IMR-90 (cell line): ENCODE results near the gene GOLGA6L2. TPM values are rescaled to one million over a fixed set of nuclear protein-coding genes. Genes with fewer than 3 reads are reported as not detected.
"Not testable (repeated sequence)": the region's sequence is repeated elsewhere in the genome, so short reads cannot be mapped to it uniquely, and the experiment has no call there.

Source experiments
- ATAC-seq: fragments of 200-7000 bp; cut with Tn5 transposase; 2 replicates; pipeline ENCODE4 v1.9.1; 2020; ENCODE audit warnings: low read depth, mild to moderate bottlenecking, moderate library complexity
- BruUV-seq: library from RNA; stranded (reverse); fragments of 400-500 nt; replicated peaks from 2 replicates; lab custom pipeline; 2021; lab: Mats Ljungman, UMichigan
- CTCF ChIA-PET: fragments of 300-600 bp; formaldehyde crosslinking; extraction: SDS; loops from one replicate; lab custom pipeline; 2021; ENCODE audit warnings: antibody characterized with exemption; lab: Yijun Ruan, JAX
- POLR2A ChIA-PET: fragments of 300-600 bp; sonication (Branson Sonifier 250); formaldehyde crosslinking; loops from one replicate; lab custom pipeline; 2022; ENCODE audit warnings: antibody characterized with exemption; ENCODE audit not compliant: unreplicated experiment; lab: Charles Lee
- DNase-seq: peaks from one replicate; pipeline ENCODE4 v3.0.0; 2013
- H2AFZ ChIP-seq: replicated peaks from 2 replicates; pipeline ENCODE3; 2013; ENCODE audit warnings: low read length, mild to moderate bottlenecking; ENCODE audit not compliant: poor library complexity
- H2AK5ac ChIP-seq: 2 replicates; pipeline ENCODE4 v1.6.1; 2013; ENCODE audit warnings: low read depth, low read length, inconsistent platforms
- H2AK9ac ChIP-seq: replicated peaks from 2 replicates; pipeline ENCODE3; 2013; ENCODE audit warnings: mild to moderate bottlenecking, low read depth, low read length, moderate library complexity; ENCODE audit not compliant: poor library complexity
- H2BK120ac ChIP-seq: 2 replicates; pipeline ENCODE4 v1.6.1; 2013; ENCODE audit warnings: low read depth, low read length, inconsistent platforms
- H2BK15ac ChIP-seq: 3 replicates; pipeline ENCODE4 v1.6.1; 2013; ENCODE audit warnings: low read depth, low read length, inconsistent platforms
- H2BK20ac ChIP-seq: 2 replicates; pipeline ENCODE4 v1.6.1; 2013; ENCODE audit warnings: low read depth, mild to moderate bottlenecking, inconsistent platforms, low read length, moderate library complexity
- H2BK5ac ChIP-seq: 2 replicates; pipeline ENCODE4 v1.6.1; 2013; ENCODE audit warnings: mild to moderate bottlenecking, low read depth, low read length, inconsistent platforms; ENCODE audit not compliant: poor library complexity, severe bottlenecking
- H3K14ac ChIP-seq: replicated peaks from 2 replicates; pipeline ENCODE4 v1.6.1; 2013; ENCODE audit warnings: low read depth, low read length, inconsistent platforms
- H3K18ac ChIP-seq: 2 replicates; pipeline ENCODE4 v1.6.1; 2013; ENCODE audit warnings: low read depth, low read length, control low read depth
- H3K23ac ChIP-seq: 2 replicates; pipeline ENCODE4 v1.6.1; 2013; ENCODE audit warnings: low read depth, low read length, inconsistent platforms
- H3K27ac ChIP-seq: 2 replicates; pipeline ENCODE4 v1.5.1; 2013; ENCODE audit warnings: mild to moderate bottlenecking, control low read depth, low read length; ENCODE audit not compliant: insufficient read depth
- H3K27me3 ChIP-seq: 2 replicates; pipeline ENCODE4 v1.6.1; 2013; ENCODE audit warnings: low read length; ENCODE audit not compliant: control insufficient read depth, insufficient read depth
- H3K36me3 ChIP-seq: 2 replicates; pipeline ENCODE4 v1.6.1; 2013; ENCODE audit warnings: low read length, mixed read lengths; ENCODE audit not compliant: control insufficient read depth, insufficient read depth
- H3K4ac ChIP-seq: 2 replicates; pipeline ENCODE4 v1.6.1; 2013; ENCODE audit warnings: low read depth, low read length, inconsistent platforms
- H3K4me1 ChIP-seq: 2 replicates; pipeline ENCODE4 v1.6.1; 2013; ENCODE audit warnings: low read length, mixed read lengths; ENCODE audit not compliant: control insufficient read depth, insufficient read depth
- H3K4me2 ChIP-seq: 2 replicates; pipeline ENCODE4 v1.6.1; 2013; ENCODE audit warnings: low read depth, mild to moderate bottlenecking, control low read depth, low read length, moderate library complexity
- H3K4me3 ChIP-seq: 2 replicates; pipeline ENCODE4 v1.5.1; 2013; ENCODE audit warnings: low read depth, mild to moderate bottlenecking, control low read depth, low read length, moderate library complexity; ENCODE audit not compliant: insufficient read depth
- H3K56ac ChIP-seq: 2 replicates; pipeline ENCODE4 v1.6.1; 2013; ENCODE audit warnings: low read length, inconsistent platforms; ENCODE audit not compliant: insufficient read depth; ENCODE audit errors: extremely low read depth
- H3K79me1 ChIP-seq, 2 experiments: 2 replicates each; pipeline ENCODE4 v1.6.1; 2013; ENCODE audit warnings: low read length in 2 of 2, inconsistent platforms in 1 of 2, low read depth in 1 of 2
- H3K9ac ChIP-seq: 2 replicates; pipeline ENCODE4 v1.6.1; 2013; ENCODE audit warnings: low read depth, low read length, control low read depth
- H3K9me1 ChIP-seq: 2 replicates; pipeline ENCODE4 v1.6.1; 2013; ENCODE audit warnings: low read length, inconsistent platforms; ENCODE audit not compliant: insufficient read depth
- H3K9me3 ChIP-seq: 2 replicates; pipeline ENCODE4 v1.6.1; 2013; ENCODE audit warnings: low read length; ENCODE audit not compliant: control insufficient read depth, insufficient read depth
- H4K20me1 ChIP-seq: 2 replicates; pipeline ENCODE4 v1.6.1; 2013; ENCODE audit warnings: low read length, inconsistent platforms; ENCODE audit not compliant: insufficient read depth
- H4K5ac ChIP-seq: 2 replicates; pipeline ENCODE4 v1.6.1; 2013; ENCODE audit warnings: mild to moderate bottlenecking, low read depth, low read length, control low read depth
- H4K8ac ChIP-seq, 2 experiments: 2 replicates each; pipeline ENCODE4 v1.6.1; 2013; ENCODE audit warnings: low read depth in 2 of 2, low read length in 2 of 2, control low read depth in 1 of 2, inconsistent platforms in 1 of 2
- H4K91ac ChIP-seq: 2 replicates; pipeline ENCODE4 v1.6.1; 2013; ENCODE audit warnings: low read depth, low read length, inconsistent platforms; ENCODE audit not compliant: insufficient read depth
- FOS ChIP-seq: fragments of 150-350 bp; IDR thresholded peaks from 2 replicates; pipeline ENCODE4 v1.6.1; 2016; ENCODE audit warnings: low read depth, low read length
- RFX5 ChIP-seq: IDR thresholded peaks from 2 replicates; pipeline ENCODE4 v1.8.0; 2012; ENCODE audit warnings: low read depth, mild to moderate bottlenecking, low read length, moderate library complexity
- SMC3 ChIP-seq: fragments of 150-350 bp; IDR thresholded peaks from 2 replicates; pipeline ENCODE4 v1.6.1; 2016; ENCODE audit warnings: low read depth, mild to moderate bottlenecking, antibody characterized with exemption, low read length, moderate library complexity
- USF2 ChIP-seq: fragments of 150-350 bp; IDR thresholded peaks from 2 replicates; pipeline ENCODE4 v1.6.1; 2017; ENCODE audit warnings: mild to moderate bottlenecking, antibody characterized with exemption, low read length, low read depth
- WGBS, 2 experiments: methylation state at CpG; one replicate each; pipeline versions ENCODE4 v1.1.5 to v1.1.7; 2013; ENCODE audit warnings: missing lambda C conversion rate in 2 of 2; ENCODE audit not compliant: insufficient read length in 1 of 2; ENCODE audit errors: extremely low coverage in 2 of 2; 5-methylcytosine and 5-hydroxymethylcytosine counted together
- dilution Hi-C: fragments of 300-500 bp; cut with HindIII; formaldehyde crosslinking; loops from one replicate; pipeline ENCODE4 v1.14.3; 2018; ENCODE audit warnings: low sequenced_read_pairs; ENCODE audit not compliant: unreplicated experiment
- in situ Hi-C: fragments of 300-500 bp; cut with MboI; formaldehyde crosslinking; loops from 3 replicates; pipeline ENCODE4 v1.14.3; 2019; ENCODE audit warnings: low sequenced_read_pairs, inconsistent platforms, mixed read lengths
- intact Hi-C: fragments of 100-400 bp; cut with micrococcal nuclease; formaldehyde crosslinking; loops from 2 replicates; pipeline ENCODE4 v1.10.0; 2022
- polyA plus RNA-seq, 3 experiments: library from polyadenylated mRNA; depleted of rRNA; stranded (reverse); fragments of >200 nt; gene quantifications; 2 replicates each; pipeline ENCODE4 v1.2.3, GENCODE V29; 2012; ENCODE audit warnings: low replicate concordance in 1 of 3
- total RNA-seq: library from RNA; depleted of rRNA; stranded (reverse); fragments of >200 nt; gene quantifications from 2 replicates; pipeline ENCODE4 v1.2.3, GENCODE V29; 2012

GOLGA6L2 gene
- total and polyA plus RNA-seq, 2 of the 4 experiments (the other 2 are of a cell fraction) = not detected

GRCh38 chr15:23436421-23436820, 10.6 kb downstream of the GOLGA6L2 start:
- ATAC-seq = no peak
- ChIA-PET CTCF (no interaction called here), POLR2A (no interaction called here)
- H3K4me3 ChIP-seq = no peak overlapping the region
- H3K23ac ChIP-seq = no peak overlapping the region
- no peak overlapping the region for H4K5ac ChIP-seq
- no peak overlapping the region for H3K4me2 ChIP-seq
- H3K4ac ChIP-seq = no peak overlapping the region
- in situ Hi-C loops = no loop called here
- H2AFZ ChIP-seq = no peak overlapping the region
- no peak overlapping the region for H3K27ac ChIP-seq
- no peak overlapping the region for H4K91ac ChIP-seq
- no peaks in the 10 kb centered on the region for H3K4me1 ChIP-seq
- intact Hi-C loops = no loop called here
- DNase-seq = no peak
- no peak overlapping the region for H2BK20ac ChIP-seq
- TF ChIP-seq FOS = no peak
- TF ChIP-seq RFX5 = no peak
- no peak for TF ChIP-seq USF2
- TF ChIP-seq SMC3 = no peak
- no peak overlapping the region for H2BK120ac ChIP-seq
- dilution Hi-C loops = no loop called here
- H2BK15ac ChIP-seq = no peak overlapping the region
- H3K36me3 ChIP-seq = no peaks in the 10 kb centered on the region
- no peak overlapping the region for H3K9ac ChIP-seq
- no peak overlapping the region for H3K18ac ChIP-seq
- H2BK5ac ChIP-seq = no peak overlapping the region
- no peaks in the 10 kb centered on the region for H3K27me3 ChIP-seq
- no TSS peak for BruUV-seq
- H4K8ac ChIP-seq = no peak overlapping the region
- no peak overlapping the region for H3K56ac ChIP-seq
- no peaks in the 10 kb centered on the region for H3K79me1 ChIP-seq
- H3K9me1 ChIP-seq = no peaks in the 10 kb centered on the region
- H3K14ac ChIP-seq = no peak overlapping the region
- H4K20me1 ChIP-seq = no peaks in the 10 kb centered on the region
- no peak overlapping the region for H2AK9ac ChIP-seq
- 40% methylated on average over 1 of the region's 12 CpGs; no CpG with 5 or more reads in 1 of the 2 experiments for WGBS, 2 experiments
- no peak overlapping the region for H2AK5ac ChIP-seq
- peaks cover 5% of the 10 kb centered on the region; the same call in 1 of the 2 replicates for H3K9me3 ChIP-seq

GRCh38 chr15:23434699-23435098, 12.3 kb downstream of the GOLGA6L2 start:
- H3K23ac ChIP-seq, BruUV-seq, H2AK5ac ChIP-seq, H2BK15ac ChIP-seq, H2BK120ac ChIP-seq, H3K27me3 ChIP-seq, DNase-seq, H2BK5ac ChIP-seq, H2AFZ ChIP-seq, H2AK9ac ChIP-seq, H3K9me1 ChIP-seq, H4K20me1 ChIP-seq, ATAC-seq, H3K56ac ChIP-seq, H3K9me3 ChIP-seq, H3K18ac ChIP-seq, H3K9ac ChIP-seq, in situ Hi-C loops, H3K4me3 ChIP-seq, dilution Hi-C loops, H3K14ac ChIP-seq, H3K4me2 ChIP-seq, POLR2A ChIA-PET, H3K4ac ChIP-seq, H4K5ac ChIP-seq, H2BK20ac ChIP-seq, H3K79me1 ChIP-seq, H3K27ac ChIP-seq, CTCF ChIA-PET, intact Hi-C loops, H4K8ac ChIP-seq, H3K36me3 ChIP-seq, H3K4me1 ChIP-seq, H4K91ac ChIP-seq: not testable (repeated sequence)
- WGBS, 2 experiments = 60% methylated on average over 1 of the region's 2 CpGs; no CpG with 5 or more reads in 1 of the 2 experiments
